RWPE2 (cell line): ENCODE data around the gene COA5.

Source experiments
- ATAC-seq: fragments of 200-7000 bp; cut with Tn5 transposase; 3 replicates; pipeline ENCODE4 v1.9.1; 2021; ENCODE audit warnings: low read depth
- DNase-seq: peaks from one replicate; pipeline ENCODE4 v3.0.0-alpha.2; 2020; ENCODE audit warnings: low spot score
- H3K27ac ChIP-seq: fragments of 450-650 bp; 2 replicates; pipeline ENCODE4 v1.5.1; 2017; ENCODE audit warnings: mild to moderate bottlenecking; ENCODE audit not compliant: poor library complexity, severe bottlenecking
- H3K27me3 ChIP-seq: fragments of 250-450 bp; sonication (Bioruptor Pico); 2 replicates; pipeline ENCODE4 v1.5.1; 2021; ENCODE audit warnings: mild to moderate bottlenecking, moderate library complexity; ENCODE audit not compliant: insufficient read depth, poor library complexity, severe bottlenecking
- H3K36me3 ChIP-seq: fragments of 250-450 bp; sonication (Bioruptor Pico); 2 replicates; pipeline ENCODE4 v1.5.1; 2020; ENCODE audit warnings: low read depth, mild to moderate bottlenecking, moderate library complexity
- H3K4me1 ChIP-seq: fragments of 250-450 bp; sonication (Bioruptor Pico); 2 replicates; pipeline ENCODE4 v1.5.1; 2021; ENCODE audit warnings: mild to moderate bottlenecking, moderate library complexity; ENCODE audit not compliant: insufficient read depth, poor library complexity, severe bottlenecking
- H3K4me3 ChIP-seq: fragments of 250-450 bp; sonication (Bioruptor Pico); 2 replicates; pipeline ENCODE4 v1.5.1; 2021; ENCODE audit warnings: mild to moderate bottlenecking, moderate library complexity; ENCODE audit not compliant: severe bottlenecking
- H3K9me3 ChIP-seq: fragments of 250-450 bp; sonication (Bioruptor Pico); 2 replicates; pipeline ENCODE4 v1.5.1; 2021; ENCODE audit warnings: mild to moderate bottlenecking, moderate library complexity; ENCODE audit not compliant: severe bottlenecking
- CTCF ChIP-seq: fragments of 450-650 bp; IDR thresholded peaks from one replicate; pipeline ENCODE4 v1.5.1; 2017; ENCODE audit warnings: mild to moderate bottlenecking, moderate library complexity; ENCODE audit not compliant: poor library complexity, severe bottlenecking

The COA5 gene

GRCh38 chr2:98649992-98650375, 41.7 kb upstream of the COA5 start:
- Histone ChIP-seq H3K36me3 (no peaks in the 10 kb centered on the region), H3K4me3 (no peak overlapping the region), H3K4me1 (peaks cover 5% of the 10 kb centered on the region), H3K27me3 (no peaks in the 10 kb centered on the region), H3K27ac (no peak overlapping the region), H3K9me3 (peaks cover 2% of the 10 kb centered on the region)
- DNase-seq (no peak), ATAC-seq (no peak)
- TF ChIP-seq CTCF: no peak

GRCh38 chr2:98649135-98649991, 41.1 kb upstream of the COA5 start:
- Histone ChIP-seq H3K9me3 (peaks cover 2% of the 10 kb centered on the region), H3K27ac (no peak overlapping the region), H3K4me3 (no peak overlapping the region), H3K36me3 (no peaks in the 10 kb centered on the region), H3K4me1 (peaks cover 5% of the 10 kb centered on the region), H3K27me3 (no peaks in the 10 kb centered on the region)
- no peak for DNase-seq
- peak; percentile 86 for ATAC-seq
- peak; percentile 95 for TF ChIP-seq CTCF

- Histone ChIP-seq H3K4me3 (no peak overlapping the region), H3K27me3 (no peaks in the 10 kb centered on the region), H3K4me1 (peaks cover 5% of the 10 kb centered on the region), H3K27ac (no peak overlapping the region), H3K9me3 (peaks cover 2% of the 10 kb centered on the region), H3K36me3 (no peaks in the 10 kb centered on the region)
- DNase-seq (no peak), ATAC-seq (no peak)
- no peak for TF ChIP-seq CTCF
These were observed 40.1 kb upstream of the COA5 start for GRCh38 chr2:98648451-98648850.

- peaks cover 2% of the 10 kb centered on the region for H3K9me3 ChIP-seq
- no peak for TF ChIP-seq CTCF
- no peaks in the 10 kb centered on the region for H3K36me3 ChIP-seq
- no peak overlapping the region for H3K27ac ChIP-seq
- no peak for DNase-seq
- no peak overlapping the region for H3K4me3 ChIP-seq
- H3K4me1 ChIP-seq: peaks cover 5% of the 10 kb centered on the region
- no peaks in the 10 kb centered on the region for H3K27me3 ChIP-seq
- ATAC-seq: peak; percentile 77
These were observed 39.3 kb upstream of the COA5 start for GRCh38 chr2:98647636-98648035.

- no peaks in the 10 kb centered on the region for H3K27me3 ChIP-seq
- no peaks in the 10 kb centered on the region for H3K9me3 ChIP-seq
- H3K36me3 ChIP-seq: no peaks in the 10 kb centered on the region
- H3K4me1 ChIP-seq: peaks cover 5% of the 10 kb centered on the region
- DNase-seq (no peak), ATAC-seq (no peak)
- no peak for TF ChIP-seq CTCF
- H3K4me3 ChIP-seq: no peak overlapping the region
- H3K27ac ChIP-seq: no peak overlapping the region
These were observed 35.3 kb upstream of the COA5 start for GRCh38 chr2:98643496-98644100.
